Liver (tissue), 9 donors: ENCODE data around the gene ADCY7. TPM values are rescaled to one million over a fixed set of nuclear protein-coding genes. Genes with fewer than 3 reads are reported as not detected.

Experiments
- DNase-seq: peaks from one replicate; pipeline ENCODE4 v3.0.0-alpha.2; 2017; ENCODE audit warnings: low spot score
- H3K27ac ChIP-seq, 2 donors: one replicate each; pipeline ENCODE4 v1.7.0; 2013; ENCODE audit warnings: inconsistent platforms in 2 of 2, low read length in 2 of 2, control low read depth in 1 of 2, low read depth in 1 of 2, mild to moderate bottlenecking in 1 of 2
- H3K27me3 ChIP-seq, 4 donors: one replicate each; pipeline versions ENCODE4 v1.6.1 to v1.7.0; 2013; ENCODE audit warnings: low read length in 3 of 4, inconsistent platforms in 1 of 4, mild to moderate bottlenecking in 1 of 4, moderate library complexity in 1 of 4; ENCODE audit not compliant: control insufficient read depth in 4 of 4, insufficient read depth in 4 of 4
- H3K36me3 ChIP-seq, 4 donors: one replicate each; pipeline versions ENCODE4 v1.6.1 to v1.7.0; 2013; ENCODE audit warnings: low read length in 3 of 4, mild to moderate bottlenecking in 3 of 4, low read depth in 1 of 4, moderate library complexity in 1 of 4; ENCODE audit not compliant: control insufficient read depth in 4 of 4, insufficient read depth in 3 of 4
- H3K4me1 ChIP-seq, 4 donors: one replicate each; pipeline versions ENCODE4 v1.6.1 to v1.7.0; 2013; ENCODE audit warnings: low read length in 3 of 4, mild to moderate bottlenecking in 3 of 4, moderate library complexity in 1 of 4; ENCODE audit not compliant: control insufficient read depth in 4 of 4, insufficient read depth in 4 of 4
- H3K4me3 ChIP-seq, 3 donors: one replicate each; pipeline versions ENCODE4 v1.6.1 to v1.7.0; 2013; ENCODE audit warnings: low read length in 3 of 3, control low read depth in 1 of 3, low read depth in 1 of 3, mild to moderate bottlenecking in 1 of 3
- H3K9ac ChIP-seq, 2 donors: one replicate each; pipeline ENCODE4 v1.7.0; 2013; ENCODE audit warnings: low read length in 2 of 2, mild to moderate bottlenecking in 2 of 2, moderate library complexity in 2 of 2, control low read depth in 1 of 2, low read depth in 1 of 2
- H3K9me3 ChIP-seq, 4 donors: one replicate each; pipeline versions ENCODE4 v1.6.1 to v1.7.0; 2013; ENCODE audit warnings: low read length in 3 of 4; ENCODE audit not compliant: control insufficient read depth in 4 of 4
- ATF3 ChIP-seq: IDR thresholded peaks from 2 replicates; pipeline ENCODE4 v1.6.1; 2016; ENCODE audit warnings: antibody characterized with exemption
- EGR1 ChIP-seq, 2 donors: IDR thresholded peaks; 2 replicates each; pipeline ENCODE4 v1.6.1; 2016 to 2018; ENCODE audit warnings: antibody characterized with exemption in 2 of 2, low read depth in 2 of 2
- FOXA2 ChIP-seq: IDR thresholded peaks from 2 replicates; pipeline ENCODE4 v1.6.1; 2016; ENCODE audit warnings: antibody characterized with exemption
- HNF4A ChIP-seq, 2 donors: conservative IDR thresholded peaks; 2 replicates each; pipeline ENCODE4 v1.6.1; 2016; ENCODE audit warnings: antibody characterized with exemption in 2 of 2, mild to moderate bottlenecking in 2 of 2
- HNF4G ChIP-seq: IDR thresholded peaks from 2 replicates; pipeline ENCODE4 v1.6.1; 2016; ENCODE audit warnings: antibody characterized with exemption
- NR2F2 ChIP-seq: IDR thresholded peaks from 2 replicates; pipeline ENCODE4 v1.6.1; 2016; ENCODE audit warnings: antibody characterized with exemption
- RAD21 ChIP-seq, 2 donors: IDR thresholded peaks; 2 replicates each; pipeline ENCODE4 v1.6.1; 2016; ENCODE audit warnings: antibody characterized with exemption in 2 of 2, mild to moderate bottlenecking in 2 of 2
- RXRA ChIP-seq, 2 donors: IDR thresholded peaks; 2 replicates each; pipeline ENCODE4 v1.6.1; 2017 to 2018; ENCODE audit warnings: antibody characterized with exemption in 2 of 2, mild to moderate bottlenecking in 1 of 2
- SP1 ChIP-seq: IDR thresholded peaks from 2 replicates; pipeline ENCODE4 v1.6.1; 2018; ENCODE audit warnings: antibody characterized with exemption, mild to moderate bottlenecking
- TAF1 ChIP-seq: conservative IDR thresholded peaks from 2 replicates; pipeline ENCODE4 v1.6.1; 2016; ENCODE audit warnings: antibody characterized with exemption, mild to moderate bottlenecking
- YY1 ChIP-seq: IDR thresholded peaks from 2 replicates; pipeline ENCODE4 v1.6.1; 2016; ENCODE audit warnings: antibody characterized with exemption, mild to moderate bottlenecking
- WGBS: extraction: QIAGEN DNeasy Blood & Tissue Kit; methylation state at CpG from one replicate; pipeline ENCODE4 v1.1.7; 2013; 5-methylcytosine and 5-hydroxymethylcytosine counted together
- polyA plus RNA-seq, 2 donors: library from polyadenylated mRNA; stranded (reverse) in 1 of 2; unstranded in 1 of 2; fragments of 200-250 nt in 1 of 2; fragments of >200 nt in 1 of 2; fragmentation: Nextera tagmentation in 1 of 2; extraction: Ambion mirVana in 1 of 2; gene quantifications; one replicate each; pipeline versions ENCODE4 v1.2.1 to v1.2.3, GENCODE V29; 2013 to 2015
- total RNA-seq, 2 donors: library from RNA; depleted of rRNA; stranded (reverse); fragments of >200 nt; gene quantifications; one replicate each; pipeline ENCODE4 v1.2.3, GENCODE V29; 2014
- TF ChIP-seq, protein P1 (sequence below): IDR thresholded peaks from 2 replicates; pipeline ENCODE4 v1.6.1; 2016; ENCODE audit warnings: antibody characterized with exemption
- TF ChIP-seq, protein P2 (sequence below): fragments of 150-350 bp; IDR thresholded peaks from 2 replicates; pipeline ENCODE4 v1.5.1; 2017; ENCODE audit warnings: improper control_type of control experiment, low read depth, low read length; ENCODE audit not compliant: missing input control
- TF ChIP-seq, protein P3 (sequence below): IDR thresholded peaks from 2 replicates; pipeline ENCODE4 v1.6.1; 2016; ENCODE audit warnings: antibody characterized with exemption, mild to moderate bottlenecking
- TF ChIP-seq, protein P4 (sequence below): IDR thresholded peaks from 2 replicates; pipeline ENCODE4 v1.6.1; 2016; ENCODE audit warnings: antibody characterized with exemption
- donor health status: healthy.
- donor health status: healthy.
- donor health status: healthy.
- donor health status: healthy.
- donor health status: healthy.

The ADCY7 gene
- total and polyA plus RNA-seq, 4 donors = 1.8 to 43.9 (median 7.4) TPM

DNA sequence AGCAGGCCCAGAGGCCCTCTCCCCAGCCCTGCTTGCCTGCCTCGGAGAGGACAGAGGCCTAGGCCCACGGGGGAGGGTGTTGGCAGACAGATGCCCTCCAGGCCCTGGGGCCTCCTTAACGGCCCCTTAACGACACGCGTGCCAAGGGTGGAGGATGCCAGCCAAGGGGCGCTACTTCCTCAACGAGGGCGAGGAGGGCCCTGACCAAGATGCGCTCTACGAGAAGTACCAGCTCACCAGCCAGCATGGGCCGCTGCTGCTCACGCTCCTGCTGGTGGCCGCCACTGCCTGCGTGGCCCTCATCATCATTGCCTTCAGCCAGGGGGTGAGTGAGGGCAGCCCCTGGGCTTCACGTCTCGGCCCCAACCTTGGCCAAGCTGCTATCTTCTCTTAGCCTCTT lies 21.7 kb downstream of the ADCY7 start:
- no peaks in the 10 kb centered on the region for H3K9me3 ChIP-seq
- H3K9ac ChIP-seq = no peak overlapping the region
- H3K27me3 ChIP-seq = no peaks in the 10 kb centered on the region
- H3K4me1 ChIP-seq = peaks cover 2 to 18% (median 12%) of the 10 kb centered on the region in 4 donors
- no peak overlapping the region for H3K4me3 ChIP-seq
- no peaks in the 10 kb centered on the region for H3K36me3 ChIP-seq
- WGBS = 92% methylated on average over 17 of the region's 17 CpGs
- DNase-seq = no peak
- H3K27ac ChIP-seq = no peak overlapping the region
- TF ChIP-seq, protein P1, sequence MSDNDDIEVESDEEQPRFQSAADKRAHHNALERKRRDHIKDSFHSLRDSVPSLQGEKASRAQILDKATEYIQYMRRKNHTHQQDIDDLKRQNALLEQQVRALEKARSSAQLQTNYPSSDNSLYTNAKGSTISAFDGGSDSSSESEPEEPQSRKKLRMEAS = no peak
- TF ChIP-seq FOXA2 = no peak
- no peak for TF ChIP-seq SP1
- no peak for TF ChIP-seq YY1

GRCh38 chr16:50288920-50289319 lies 22.6 kb downstream of the ADCY7 start:
- DNase-seq = no peak
- H3K27me3 ChIP-seq = no peaks in the 10 kb centered on the region
- TF ChIP-seq TAF1 = no peak
- TF ChIP-seq, protein P2, sequence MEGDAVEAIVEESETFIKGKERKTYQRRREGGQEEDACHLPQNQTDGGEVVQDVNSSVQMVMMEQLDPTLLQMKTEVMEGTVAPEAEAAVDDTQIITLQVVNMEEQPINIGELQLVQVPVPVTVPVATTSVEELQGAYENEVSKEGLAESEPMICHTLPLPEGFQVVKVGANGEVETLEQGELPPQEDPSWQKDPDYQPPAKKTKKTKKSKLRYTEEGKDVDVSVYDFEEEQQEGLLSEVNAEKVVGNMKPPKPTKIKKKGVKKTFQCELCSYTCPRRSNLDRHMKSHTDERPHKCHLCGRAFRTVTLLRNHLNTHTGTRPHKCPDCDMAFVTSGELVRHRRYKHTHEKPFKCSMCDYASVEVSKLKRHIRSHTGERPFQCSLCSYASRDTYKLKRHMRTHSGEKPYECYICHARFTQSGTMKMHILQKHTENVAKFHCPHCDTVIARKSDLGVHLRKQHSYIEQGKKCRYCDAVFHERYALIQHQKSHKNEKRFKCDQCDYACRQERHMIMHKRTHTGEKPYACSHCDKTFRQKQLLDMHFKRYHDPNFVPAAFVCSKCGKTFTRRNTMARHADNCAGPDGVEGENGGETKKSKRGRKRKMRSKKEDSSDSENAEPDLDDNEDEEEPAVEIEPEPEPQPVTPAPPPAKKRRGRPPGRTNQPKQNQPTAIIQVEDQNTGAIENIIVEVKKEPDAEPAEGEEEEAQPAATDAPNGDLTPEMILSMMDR = no peak
- no peak for TF ChIP-seq SP1
- TF ChIP-seq, protein P3, sequence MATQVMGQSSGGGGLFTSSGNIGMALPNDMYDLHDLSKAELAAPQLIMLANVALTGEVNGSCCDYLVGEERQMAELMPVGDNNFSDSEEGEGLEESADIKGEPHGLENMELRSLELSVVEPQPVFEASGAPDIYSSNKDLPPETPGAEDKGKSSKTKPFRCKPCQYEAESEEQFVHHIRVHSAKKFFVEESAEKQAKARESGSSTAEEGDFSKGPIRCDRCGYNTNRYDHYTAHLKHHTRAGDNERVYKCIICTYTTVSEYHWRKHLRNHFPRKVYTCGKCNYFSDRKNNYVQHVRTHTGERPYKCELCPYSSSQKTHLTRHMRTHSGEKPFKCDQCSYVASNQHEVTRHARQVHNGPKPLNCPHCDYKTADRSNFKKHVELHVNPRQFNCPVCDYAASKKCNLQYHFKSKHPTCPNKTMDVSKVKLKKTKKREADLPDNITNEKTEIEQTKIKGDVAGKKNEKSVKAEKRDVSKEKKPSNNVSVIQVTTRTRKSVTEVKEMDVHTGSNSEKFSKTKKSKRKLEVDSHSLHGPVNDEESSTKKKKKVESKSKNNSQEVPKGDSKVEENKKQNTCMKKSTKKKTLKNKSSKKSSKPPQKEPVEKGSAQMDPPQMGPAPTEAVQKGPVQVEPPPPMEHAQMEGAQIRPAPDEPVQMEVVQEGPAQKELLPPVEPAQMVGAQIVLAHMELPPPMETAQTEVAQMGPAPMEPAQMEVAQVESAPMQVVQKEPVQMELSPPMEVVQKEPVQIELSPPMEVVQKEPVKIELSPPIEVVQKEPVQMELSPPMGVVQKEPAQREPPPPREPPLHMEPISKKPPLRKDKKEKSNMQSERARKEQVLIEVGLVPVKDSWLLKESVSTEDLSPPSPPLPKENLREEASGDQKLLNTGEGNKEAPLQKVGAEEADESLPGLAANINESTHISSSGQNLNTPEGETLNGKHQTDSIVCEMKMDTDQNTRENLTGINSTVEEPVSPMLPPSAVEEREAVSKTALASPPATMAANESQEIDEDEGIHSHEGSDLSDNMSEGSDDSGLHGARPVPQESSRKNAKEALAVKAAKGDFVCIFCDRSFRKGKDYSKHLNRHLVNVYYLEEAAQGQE = no peak
- no peak for TF ChIP-seq ATF3
- no peak for TF ChIP-seq FOXA2
- no peak for TF ChIP-seq RAD21 (IDR thresholded peaks at IDR 0.05)
- TF ChIP-seq RXRA (IDR thresholded peaks at IDR 0.05) = no peak
- TF ChIP-seq EGR1 (IDR thresholded peaks at IDR 0.05; ENCODE audit: low read depth in 2 of 2) = no peak
- TF ChIP-seq HNF4A (conservative IDR thresholded peaks at IDR 0.05) = no peak
- TF ChIP-seq HNF4G = no peak
- no peak for TF ChIP-seq NR2F2
- TF ChIP-seq, protein P4, sequence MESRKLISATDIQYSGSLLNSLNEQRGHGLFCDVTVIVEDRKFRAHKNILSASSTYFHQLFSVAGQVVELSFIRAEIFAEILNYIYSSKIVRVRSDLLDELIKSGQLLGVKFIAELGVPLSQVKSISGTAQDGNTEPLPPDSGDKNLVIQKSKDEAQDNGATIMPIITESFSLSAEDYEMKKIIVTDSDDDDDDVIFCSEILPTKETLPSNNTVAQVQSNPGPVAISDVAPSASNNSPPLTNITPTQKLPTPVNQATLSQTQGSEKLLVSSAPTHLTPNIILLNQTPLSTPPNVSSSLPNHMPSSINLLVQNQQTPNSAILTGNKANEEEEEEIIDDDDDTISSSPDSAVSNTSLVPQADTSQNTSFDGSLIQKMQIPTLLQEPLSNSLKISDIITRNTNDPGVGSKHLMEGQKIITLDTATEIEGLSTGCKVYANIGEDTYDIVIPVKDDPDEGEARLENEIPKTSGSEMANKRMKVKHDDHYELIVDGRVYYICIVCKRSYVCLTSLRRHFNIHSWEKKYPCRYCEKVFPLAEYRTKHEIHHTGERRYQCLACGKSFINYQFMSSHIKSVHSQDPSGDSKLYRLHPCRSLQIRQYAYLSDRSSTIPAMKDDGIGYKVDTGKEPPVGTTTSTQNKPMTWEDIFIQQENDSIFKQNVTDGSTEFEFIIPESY = no peak
- WGBS = 86% methylated on average over 3 of the region's 3 CpGs
- H3K36me3 ChIP-seq = no peaks in the 10 kb centered on the region
- H3K4me1 ChIP-seq = peaks cover 2 to 9% (median 6%) of the 10 kb centered on the region in 4 donors
- H3K9ac ChIP-seq = no peak overlapping the region
- no peak overlapping the region for H3K27ac ChIP-seq
- H3K4me3 ChIP-seq = no peak overlapping the region
- H3K9me3 ChIP-seq = no peaks in the 10 kb centered on the region
